ENCODE measurements around the gene ELMO1. TPM values are rescaled to one million over a fixed set of nuclear protein-coding genes. Genes with fewer than 3 reads are reported as not detected.

The ELMO1 gene
- total RNA-seq, 6 donors from 2014 or later: 51.4 to 204 (median 73.7) TPM

- TF ChIP-seq EP300 (IDR thresholded peaks at IDR 0.05) (no peak), POLR2AphosphoS5 (IDR thresholded peaks at IDR 0.05) (no peak), CTCF (IDR thresholded peaks at IDR 0.05) (no peak), POLR2A (IDR thresholded peaks at IDR 0.05) (no peak)
- no peak for DNase-seq
- Histone ChIP-seq H3K9me3 (no peaks in the 10 kb centered on the region), H3K4me3 (no peak overlapping the region), H3K27me3 (no peaks in the 10 kb centered on the region), H3K27ac (no peak overlapping the region), H3K4me1 (peaks cover 5 to 16% (median 12%) of the 10 kb centered on the region in 4 donors), H3K36me3 (peaks cover 0 to 14% (median under 1%) of the 10 kb centered on the region in 4 donors)
- WGBS, 2 donors: 41 to 82% methylated on average over 2 of the region's 2 CpGs
- peak in 1 of 2 donors; percentile 4 for ATAC-seq (ENCODE audit: low FRiP score in 2 of 2)
Observed at GRCh38 chr7:37216923-37217322, 231.7 kb downstream of the ELMO1 start.

- ATAC-seq (ENCODE audit: low FRiP score in 2 of 2): peak in 1 of 2 donors; percentile 76
- 59 to 70% methylated on average over 10 of the region's 10 CpGs for WGBS, 2 donors
Observed at GRCh38 chr7:37216156-37216852, 232.4 kb downstream of the ELMO1 start.

GRCh38 chr7:37215290-37215923 is 233.3 kb downstream of the ELMO1 start:
- ATAC-seq (ENCODE audit: low FRiP score in 2 of 2): no peak
- Histone ChIP-seq H3K4me3 (no peak overlapping the region), H3K4me1 (peaks cover 5 to 16% (median 15%) of the 10 kb centered on the region in 4 donors), H3K27me3 (no peaks in the 10 kb centered on the region), H3K27ac (no peak overlapping the region), H3K36me3 (peaks cover 0 to 6% (median 0%) of the 10 kb centered on the region in 4 donors), H3K9me3 (no peaks in the 10 kb centered on the region)
- WGBS, 2 donors: 69 to 72% methylated on average over 3 of the region's 3 CpGs
- TF ChIP-seq CTCF (IDR thresholded peaks at IDR 0.05): no peak
- no peak for TF ChIP-seq POLR2A (IDR thresholded peaks at IDR 0.05)
- no peak for TF ChIP-seq EP300 (IDR thresholded peaks at IDR 0.05)
- no peak for TF ChIP-seq POLR2AphosphoS5 (IDR thresholded peaks at IDR 0.05)
- DNase-seq: no peak

More at GRCh38 chr7:37216156-37216852, 232.4 kb downstream of the ELMO1 start:
- Histone ChIP-seq H3K27ac (no peak overlapping the region), H3K4me1 (peaks cover 5 to 16% (median 15%) of the 10 kb centered on the region in 4 donors), H3K27me3 (no peaks in the 10 kb centered on the region), H3K36me3 (peaks cover 0 to 11% (median 0%) of the 10 kb centered on the region in 4 donors), H3K4me3 (no peak overlapping the region), H3K9me3 (no peaks in the 10 kb centered on the region)
- no peak for DNase-seq
- TF ChIP-seq POLR2AphosphoS5 (IDR thresholded peaks at IDR 0.05) (no peak), POLR2A (IDR thresholded peaks at IDR 0.05) (no peak), CTCF (IDR thresholded peaks at IDR 0.05) (no peak), EP300 (IDR thresholded peaks at IDR 0.05) (no peak)

GRCh38 chr7:37212556-37212955 is 236.1 kb downstream of the ELMO1 start:
- TF ChIP-seq POLR2A (IDR thresholded peaks at IDR 0.05) (no peak), EP300 (IDR thresholded peaks at IDR 0.05) (peak in 1 of 4 donors; percentile 34), POLR2AphosphoS5 (IDR thresholded peaks at IDR 0.05) (peak; percentile 30 to 80), CTCF (IDR thresholded peaks at IDR 0.05) (no peak)
- Histone ChIP-seq H3K27ac (no peak overlapping the region), H3K27me3 (no peaks in the 10 kb centered on the region)

More at GRCh38 chr7:37212556-37212955, 236.1 kb downstream of the ELMO1 start:
- 49 to 59% methylated on average over 8 of the region's 8 CpGs for WGBS, 2 donors
- H3K36me3 ChIP-seq: peaks cover 0 to 9% (median 0%) of the 10 kb centered on the region in 4 donors
- H3K4me3 ChIP-seq: no peak overlapping the region
- peak in 1 of 2 donors; percentile 6 for ATAC-seq (ENCODE audit: low FRiP score in 2 of 2)
- H3K4me1 ChIP-seq: peaks cover 17 to 24% (median 20%) of the 10 kb centered on the region in 4 donors
- DNase-seq: no peak
- no peaks in the 10 kb centered on the region for H3K9me3 ChIP-seq
